ENCODE results near the gene WDHD1.

- TF ChIP-seq, protein P1, sequence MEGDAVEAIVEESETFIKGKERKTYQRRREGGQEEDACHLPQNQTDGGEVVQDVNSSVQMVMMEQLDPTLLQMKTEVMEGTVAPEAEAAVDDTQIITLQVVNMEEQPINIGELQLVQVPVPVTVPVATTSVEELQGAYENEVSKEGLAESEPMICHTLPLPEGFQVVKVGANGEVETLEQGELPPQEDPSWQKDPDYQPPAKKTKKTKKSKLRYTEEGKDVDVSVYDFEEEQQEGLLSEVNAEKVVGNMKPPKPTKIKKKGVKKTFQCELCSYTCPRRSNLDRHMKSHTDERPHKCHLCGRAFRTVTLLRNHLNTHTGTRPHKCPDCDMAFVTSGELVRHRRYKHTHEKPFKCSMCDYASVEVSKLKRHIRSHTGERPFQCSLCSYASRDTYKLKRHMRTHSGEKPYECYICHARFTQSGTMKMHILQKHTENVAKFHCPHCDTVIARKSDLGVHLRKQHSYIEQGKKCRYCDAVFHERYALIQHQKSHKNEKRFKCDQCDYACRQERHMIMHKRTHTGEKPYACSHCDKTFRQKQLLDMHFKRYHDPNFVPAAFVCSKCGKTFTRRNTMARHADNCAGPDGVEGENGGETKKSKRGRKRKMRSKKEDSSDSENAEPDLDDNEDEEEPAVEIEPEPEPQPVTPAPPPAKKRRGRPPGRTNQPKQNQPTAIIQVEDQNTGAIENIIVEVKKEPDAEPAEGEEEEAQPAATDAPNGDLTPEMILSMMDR (IDR thresholded peaks at IDR 0.05): no peak
- TF ChIP-seq POLR2AphosphoS5 (IDR thresholded peaks at IDR 0.05): peak in 2 of 3 donors; percentile 31 to 42
Observed at GRCh38 chr14:55071870-55072640, 45.2 kb upstream of the WDHD1 start.
